H1 (cell line): Measurements from ENCODE around the gene AGAP3. TPM values are rescaled to one million over a fixed set of nuclear protein-coding genes. Genes with fewer than 3 reads are reported as not detected.

Experiments
- BRCA1 ChIP-seq: IDR thresholded peaks from 2 replicates; pipeline ENCODE4 v1.6.1; 2012; ENCODE audit warnings: low read depth, low read length, improper control_type of control experiment
- CTCF ChIP-seq, 3 experiments: IDR thresholded peaks; 1 replicate in 2 of 3; 2 replicates in 1 of 3; pipeline versions ENCODE4 v1.5.1 to v1.6.1; 2011; ENCODE audit warnings: low read length in 3 of 3, mild to moderate bottlenecking in 3 of 3, inconsistent platforms in 2 of 3, low read depth in 1 of 3, moderate library complexity in 1 of 3; ENCODE audit not compliant: insufficient read depth in 1 of 3; ENCODE audit errors: control extremely low read depth in 1 of 3
- SIN3A ChIP-seq, 2 experiments: IDR thresholded peaks in 1 of 2; conservative IDR thresholded peaks in 1 of 2; 2 replicates each; pipeline ENCODE4 v1.6.1; 2011 to 2012; ENCODE audit warnings: low read length in 2 of 2, improper control_type of control experiment in 1 of 2, low read depth in 1 of 2, mild to moderate bottlenecking in 1 of 2
- SUZ12 ChIP-seq: fragments of 200-600 bp; sonication (generic); IDR thresholded peaks from 2 replicates; pipeline ENCODE4 v1.6.1; 2012; ENCODE audit warnings: mild to moderate bottlenecking, inconsistent platforms, low read length, moderate library complexity, mixed read lengths
- TAF7 ChIP-seq: optimal IDR thresholded peaks from 2 replicates; pipeline ENCODE3; 2011; ENCODE audit warnings: low read depth, mild to moderate bottlenecking, inconsistent platforms, low read length, moderate library complexity, borderline replicate concordance
- polyA plus RNA-seq, 7 experiments: library from polyadenylated mRNA; depleted of rRNA in 3 of 7; stranded (reverse) in 5 of 7; unstranded in 2 of 7; fragments of >200 nt in 5 of 7; fragments of 200-250 nt in 2 of 7; gene quantifications; 1 replicate in 5 of 7; 2 replicates in 1 of 7; 4 replicates in 1 of 7; pipeline versions ENCODE4 v1.2.1 to v1.2.3, GENCODE V29; 2011 to 2013; ENCODE audit warnings: missing spikeins in 2 of 7, mixed read lengths in 2 of 7
- total RNA-seq: library from RNA; stranded (reverse); fragmentation: NEBNext Ultra II Directional; extraction: Animal tissue kit (Norgen Biotek cat#: 25700); gene quantifications from 2 replicates; pipeline ENCODE4 v1.2.1, GENCODE V29; 2021
- TF ChIP-seq, protein P1 (sequence below): fragments of 300-600 bp; sonication (generic); IDR thresholded peaks from 2 replicates; pipeline ENCODE4 v1.7.1; 2012; ENCODE audit warnings: low read length, moderate library complexity, mild to moderate bottlenecking, inconsistent platforms; ENCODE audit not compliant: insufficient replicate concordance

Gene AGAP3
- total and polyA plus RNA-seq, 2 of the 8 experiments (the other 6 are each of a cell fraction or from before 2014, with no cell fraction given): 66.4 to 120 TPM

DNA sequence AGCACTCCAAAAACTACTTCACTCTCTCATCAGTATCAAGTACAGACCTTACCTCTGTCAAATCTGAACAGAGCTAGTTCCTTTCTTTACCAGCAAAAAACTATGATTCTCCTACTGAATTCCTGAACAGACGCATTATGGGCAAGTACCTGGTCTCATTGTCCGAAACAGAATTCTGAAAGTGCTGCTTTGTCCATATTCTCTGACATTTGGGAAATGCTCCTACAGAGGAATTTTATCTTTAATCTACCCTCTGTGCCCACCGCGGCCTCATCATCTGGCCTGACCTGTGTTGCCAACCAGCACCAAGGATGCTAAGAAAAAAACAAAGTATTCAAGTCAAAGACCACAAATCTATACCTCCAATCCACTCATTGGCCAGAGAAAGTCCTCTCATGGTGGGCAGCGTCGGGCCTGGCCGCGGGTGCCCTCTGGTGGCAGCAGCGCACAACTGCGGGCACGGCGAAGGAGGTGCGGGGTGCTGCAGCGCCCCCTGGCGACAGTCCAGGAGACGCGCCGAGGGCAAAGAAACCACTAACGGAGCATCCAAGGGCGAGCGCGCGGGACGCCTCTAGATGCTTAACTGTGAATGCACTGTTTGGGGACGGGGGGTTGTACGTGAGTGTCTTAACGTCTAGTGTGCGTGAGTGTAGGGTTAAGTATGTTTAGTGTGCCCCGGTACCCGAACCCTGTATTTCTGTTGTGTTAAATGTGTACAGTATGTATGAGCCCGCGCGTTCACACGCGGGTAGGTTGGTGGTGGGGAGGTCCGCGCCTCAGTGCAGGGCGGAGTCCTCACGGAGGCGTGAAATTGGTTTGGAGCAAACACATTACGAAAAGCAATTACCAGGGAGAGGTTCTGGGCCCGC, 86.2 kb downstream of the AGAP3 start (continued):
- TF ChIP-seq CTCF (IDR thresholded peaks at IDR 0.05; ENCODE audit: control extremely low read depth in 1 of 3, insufficient read depth in 1 of 3, low read depth in 1 of 3, low read length in 3 of 3) (peak in 2 of 3 experiments; percentile 100; a peak in 3 of 4 replicates), BRCA1 (peak; percentile 15; the same call in 1 of the 2 replicates), SIN3A (conservative IDR thresholded peaks at IDR 0.05 in 1 of 2, IDR thresholded peaks at IDR 0.05 in 1 of 2; ENCODE audit: low read depth in 1 of 2, low read length in 2 of 2) (peak in 1 of 2 experiments; percentile 57; a peak in 1 of 4 replicates), SUZ12 (peak; percentile 17; the same call in 1 of the 2 replicates), TAF7 (peak; percentile 86)
- TF ChIP-seq, protein P1, sequence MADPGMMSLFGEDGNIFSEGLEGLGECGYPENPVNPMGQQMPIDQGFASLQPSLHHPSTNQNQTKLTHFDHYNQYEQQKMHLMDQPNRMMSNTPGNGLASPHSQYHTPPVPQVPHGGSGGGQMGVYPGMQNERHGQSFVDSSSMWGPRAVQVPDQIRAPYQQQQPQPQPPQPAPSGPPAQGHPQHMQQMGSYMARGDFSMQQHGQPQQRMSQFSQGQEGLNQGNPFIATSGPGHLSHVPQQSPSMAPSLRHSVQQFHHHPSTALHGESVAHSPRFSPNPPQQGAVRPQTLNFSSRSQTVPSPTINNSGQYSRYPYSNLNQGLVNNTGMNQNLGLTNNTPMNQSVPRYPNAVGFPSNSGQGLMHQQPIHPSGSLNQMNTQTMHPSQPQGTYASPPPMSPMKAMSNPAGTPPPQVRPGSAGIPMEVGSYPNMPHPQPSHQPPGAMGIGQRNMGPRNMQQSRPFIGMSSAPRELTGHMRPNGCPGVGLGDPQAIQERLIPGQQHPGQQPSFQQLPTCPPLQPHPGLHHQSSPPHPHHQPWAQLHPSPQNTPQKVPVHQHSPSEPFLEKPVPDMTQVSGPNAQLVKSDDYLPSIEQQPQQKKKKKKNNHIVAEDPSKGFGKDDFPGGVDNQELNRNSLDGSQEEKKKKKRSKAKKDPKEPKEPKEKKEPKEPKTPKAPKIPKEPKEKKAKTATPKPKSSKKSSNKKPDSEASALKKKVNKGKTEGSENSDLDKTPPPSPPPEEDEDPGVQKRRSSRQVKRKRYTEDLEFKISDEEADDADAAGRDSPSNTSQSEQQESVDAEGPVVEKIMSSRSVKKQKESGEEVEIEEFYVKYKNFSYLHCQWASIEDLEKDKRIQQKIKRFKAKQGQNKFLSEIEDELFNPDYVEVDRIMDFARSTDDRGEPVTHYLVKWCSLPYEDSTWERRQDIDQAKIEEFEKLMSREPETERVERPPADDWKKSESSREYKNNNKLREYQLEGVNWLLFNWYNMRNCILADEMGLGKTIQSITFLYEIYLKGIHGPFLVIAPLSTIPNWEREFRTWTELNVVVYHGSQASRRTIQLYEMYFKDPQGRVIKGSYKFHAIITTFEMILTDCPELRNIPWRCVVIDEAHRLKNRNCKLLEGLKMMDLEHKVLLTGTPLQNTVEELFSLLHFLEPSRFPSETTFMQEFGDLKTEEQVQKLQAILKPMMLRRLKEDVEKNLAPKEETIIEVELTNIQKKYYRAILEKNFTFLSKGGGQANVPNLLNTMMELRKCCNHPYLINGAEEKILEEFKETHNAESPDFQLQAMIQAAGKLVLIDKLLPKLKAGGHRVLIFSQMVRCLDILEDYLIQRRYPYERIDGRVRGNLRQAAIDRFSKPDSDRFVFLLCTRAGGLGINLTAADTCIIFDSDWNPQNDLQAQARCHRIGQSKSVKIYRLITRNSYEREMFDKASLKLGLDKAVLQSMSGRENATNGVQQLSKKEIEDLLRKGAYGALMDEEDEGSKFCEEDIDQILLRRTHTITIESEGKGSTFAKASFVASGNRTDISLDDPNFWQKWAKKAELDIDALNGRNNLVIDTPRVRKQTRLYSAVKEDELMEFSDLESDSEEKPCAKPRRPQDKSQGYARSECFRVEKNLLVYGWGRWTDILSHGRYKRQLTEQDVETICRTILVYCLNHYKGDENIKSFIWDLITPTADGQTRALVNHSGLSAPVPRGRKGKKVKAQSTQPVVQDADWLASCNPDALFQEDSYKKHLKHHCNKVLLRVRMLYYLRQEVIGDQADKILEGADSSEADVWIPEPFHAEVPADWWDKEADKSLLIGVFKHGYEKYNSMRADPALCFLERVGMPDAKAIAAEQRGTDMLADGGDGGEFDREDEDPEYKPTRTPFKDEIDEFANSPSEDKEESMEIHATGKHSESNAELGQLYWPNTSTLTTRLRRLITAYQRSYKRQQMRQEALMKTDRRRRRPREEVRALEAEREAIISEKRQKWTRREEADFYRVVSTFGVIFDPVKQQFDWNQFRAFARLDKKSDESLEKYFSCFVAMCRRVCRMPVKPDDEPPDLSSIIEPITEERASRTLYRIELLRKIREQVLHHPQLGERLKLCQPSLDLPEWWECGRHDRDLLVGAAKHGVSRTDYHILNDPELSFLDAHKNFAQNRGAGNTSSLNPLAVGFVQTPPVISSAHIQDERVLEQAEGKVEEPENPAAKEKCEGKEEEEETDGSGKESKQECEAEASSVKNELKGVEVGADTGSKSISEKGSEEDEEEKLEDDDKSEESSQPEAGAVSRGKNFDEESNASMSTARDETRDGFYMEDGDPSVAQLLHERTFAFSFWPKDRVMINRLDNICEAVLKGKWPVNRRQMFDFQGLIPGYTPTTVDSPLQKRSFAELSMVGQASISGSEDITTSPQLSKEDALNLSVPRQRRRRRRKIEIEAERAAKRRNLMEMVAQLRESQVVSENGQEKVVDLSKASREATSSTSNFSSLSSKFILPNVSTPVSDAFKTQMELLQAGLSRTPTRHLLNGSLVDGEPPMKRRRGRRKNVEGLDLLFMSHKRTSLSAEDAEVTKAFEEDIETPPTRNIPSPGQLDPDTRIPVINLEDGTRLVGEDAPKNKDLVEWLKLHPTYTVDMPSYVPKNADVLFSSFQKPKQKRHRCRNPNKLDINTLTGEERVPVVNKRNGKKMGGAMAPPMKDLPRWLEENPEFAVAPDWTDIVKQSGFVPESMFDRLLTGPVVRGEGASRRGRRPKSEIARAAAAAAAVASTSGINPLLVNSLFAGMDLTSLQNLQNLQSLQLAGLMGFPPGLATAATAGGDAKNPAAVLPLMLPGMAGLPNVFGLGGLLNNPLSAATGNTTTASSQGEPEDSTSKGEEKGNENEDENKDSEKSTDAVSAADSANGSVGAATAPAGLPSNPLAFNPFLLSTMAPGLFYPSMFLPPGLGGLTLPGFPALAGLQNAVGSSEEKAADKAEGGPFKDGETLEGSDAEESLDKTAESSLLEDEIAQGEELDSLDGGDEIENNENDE: no peak
